Astrocyte (in vitro differentiated cells and primary cell): Measurements from ENCODE around the gene HTR3E.

Experiments
- CTCF ChIP-seq: IDR thresholded peaks from 2 replicates; pipeline ENCODE4 v1.5.1; 2011; ENCODE audit warnings: low read depth, mild to moderate bottlenecking, inconsistent platforms, low read length, moderate library complexity; ENCODE audit not compliant: insufficient read depth
- EZH2 ChIP-seq: IDR thresholded peaks from 2 replicates; pipeline ENCODE4 v1.6.1; 2012; ENCODE audit warnings: mild to moderate bottlenecking, low read length, inconsistent platforms; ENCODE audit not compliant: insufficient read depth

- TF ChIP-seq CTCF (no peak), EZH2 (no peak)
Measured at GRCh38 chr3:184126006-184126405, 29.1 kb downstream of the HTR3E start.
